Right atrium auricular region (tissue), 2 donors: ENCODE results near the gene LMOD1. TPM values are rescaled to one million over a fixed set of nuclear protein-coding genes. Genes with fewer than 3 reads are reported as not detected.

ENCODE experiments used
- DNase-seq: peaks from one replicate; pipeline ENCODE4 v3.0.0-alpha.2; 2019; ENCODE audit warnings: low spot score
- H3K27ac ChIP-seq, 2 donors: fragments of 200-600 bp; sonication (generic); 1 replicate in 1 of 2; 2 replicates in 1 of 2; pipeline ENCODE4 v1.5.1; 2016 to 2019
- H3K27me3 ChIP-seq, 2 donors: fragments of 200-600 bp; sonication (generic); one replicate each; pipeline versions ENCODE4 v1.5.1 to v1.6.0; 2017 to 2019
- H3K36me3 ChIP-seq: fragments of 200-600 bp; sonication (generic); one replicate; pipeline ENCODE4 v1.5.1; 2016
- H3K4me1 ChIP-seq, 2 donors: fragments of 200-600 bp; sonication (generic); one replicate each; pipeline versions ENCODE4 v1.5.1 to v1.6.0; 2017 to 2019
- H3K4me3 ChIP-seq, 2 donors: fragments of 200-600 bp; sonication (generic); 1 replicate in 1 of 2; 2 replicates in 1 of 2; pipeline ENCODE4 v1.5.1; 2017 to 2019; ENCODE audit warnings: mild to moderate bottlenecking in 1 of 2, moderate library complexity in 1 of 2
- H3K9me3 ChIP-seq, 2 donors: fragments of 200-600 bp; sonication (generic); one replicate each; pipeline ENCODE4 v1.5.1; 2019
- total RNA-seq, 2 donors: library from RNA; depleted of rRNA; stranded (reverse); fragments of >200 nt; gene quantifications; one replicate each; pipeline ENCODE4 v1.1.0, GENCODE V29; 2016
- TF ChIP-seq, protein P1 (sequence below), 2 donors: fragments of 200-600 bp; sonication (generic); IDR thresholded peaks; one replicate each; pipeline ENCODE4 v1.5.1; 2019; ENCODE audit warnings: antibody characterized with exemption in 2 of 2

LMOD1 gene
- total RNA-seq, 2 donors from 2014 or later = 31.4 to 42.2 TPM

DNA sequence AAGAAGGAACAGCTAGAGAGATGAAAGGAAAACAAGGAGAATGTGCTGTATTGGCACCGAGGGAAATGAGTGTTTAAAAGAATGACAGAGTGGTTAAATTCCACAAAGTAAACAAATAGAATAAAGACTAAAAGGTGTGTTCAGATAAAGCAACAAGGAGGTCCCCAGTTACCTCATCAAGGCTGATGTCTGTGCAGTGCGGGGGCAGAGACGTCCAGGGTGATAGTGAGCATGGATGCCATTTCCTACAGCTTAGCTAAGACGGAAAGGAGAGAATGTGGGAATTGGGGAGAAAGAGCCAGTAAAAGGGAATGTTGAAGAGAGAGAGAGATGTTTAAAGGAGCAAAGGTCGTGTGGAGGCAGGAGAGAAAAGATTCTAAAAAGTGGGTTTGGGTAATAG, 15.5 kb downstream of the LMOD1 start:
- H3K36me3 ChIP-seq = peaks cover 9% of the 10 kb centered on the region
- H3K27me3 ChIP-seq = no peaks in the 10 kb centered on the region
- H3K4me1 ChIP-seq = no peaks in the 10 kb centered on the region
- H3K4me3 ChIP-seq = no peak overlapping the region
- DNase-seq = no peak
- TF ChIP-seq, protein P1, sequence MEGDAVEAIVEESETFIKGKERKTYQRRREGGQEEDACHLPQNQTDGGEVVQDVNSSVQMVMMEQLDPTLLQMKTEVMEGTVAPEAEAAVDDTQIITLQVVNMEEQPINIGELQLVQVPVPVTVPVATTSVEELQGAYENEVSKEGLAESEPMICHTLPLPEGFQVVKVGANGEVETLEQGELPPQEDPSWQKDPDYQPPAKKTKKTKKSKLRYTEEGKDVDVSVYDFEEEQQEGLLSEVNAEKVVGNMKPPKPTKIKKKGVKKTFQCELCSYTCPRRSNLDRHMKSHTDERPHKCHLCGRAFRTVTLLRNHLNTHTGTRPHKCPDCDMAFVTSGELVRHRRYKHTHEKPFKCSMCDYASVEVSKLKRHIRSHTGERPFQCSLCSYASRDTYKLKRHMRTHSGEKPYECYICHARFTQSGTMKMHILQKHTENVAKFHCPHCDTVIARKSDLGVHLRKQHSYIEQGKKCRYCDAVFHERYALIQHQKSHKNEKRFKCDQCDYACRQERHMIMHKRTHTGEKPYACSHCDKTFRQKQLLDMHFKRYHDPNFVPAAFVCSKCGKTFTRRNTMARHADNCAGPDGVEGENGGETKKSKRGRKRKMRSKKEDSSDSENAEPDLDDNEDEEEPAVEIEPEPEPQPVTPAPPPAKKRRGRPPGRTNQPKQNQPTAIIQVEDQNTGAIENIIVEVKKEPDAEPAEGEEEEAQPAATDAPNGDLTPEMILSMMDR (IDR thresholded peaks at IDR 0.05) = no peak
- H3K27ac ChIP-seq = no peak overlapping the region
- no peaks in the 10 kb centered on the region for H3K9me3 ChIP-seq

DNA sequence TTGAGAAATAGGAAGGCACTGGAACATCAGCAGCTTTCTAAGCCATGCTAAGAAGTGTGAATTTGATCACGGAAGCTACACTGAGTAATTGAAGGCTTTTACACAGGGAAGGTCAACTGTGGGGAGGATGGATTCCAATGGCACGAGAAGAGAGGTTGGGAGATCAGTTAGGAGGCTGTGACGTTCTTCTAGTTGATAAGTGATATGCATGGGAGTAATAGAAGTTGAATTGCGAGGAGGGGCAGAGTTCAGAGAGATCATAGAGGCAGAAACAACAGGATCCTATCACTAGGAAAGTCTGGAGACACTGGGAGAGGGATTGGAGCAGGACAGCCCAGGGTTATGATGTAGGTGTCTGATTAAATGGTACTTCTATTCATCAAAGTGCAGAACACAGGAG, 16.2 kb downstream of the LMOD1 start:
- DNase-seq = no peak
- H3K27me3 ChIP-seq = no peaks in the 10 kb centered on the region
- no peak overlapping the region for H3K4me3 ChIP-seq
- TF ChIP-seq, protein P1 (IDR thresholded peaks at IDR 0.05) = no peak
- H3K36me3 ChIP-seq = peaks cover 9% of the 10 kb centered on the region
- H3K9me3 ChIP-seq = no peaks in the 10 kb centered on the region
- H3K27ac ChIP-seq = no peak overlapping the region
- no peaks in the 10 kb centered on the region for H3K4me1 ChIP-seq

GRCh38 chr1:201928266-201928665, 18.1 kb downstream of the LMOD1 start:
- Histone ChIP-seq H3K4me3 (no peak overlapping the region), H3K27ac (no peak overlapping the region), H3K9me3 (no peaks in the 10 kb centered on the region), H3K36me3 (peaks cover 9% of the 10 kb centered on the region), H3K4me1 (no peaks in the 10 kb centered on the region), H3K27me3 (no peaks in the 10 kb centered on the region)
- TF ChIP-seq, protein P1 (IDR thresholded peaks at IDR 0.05) = no peak
- no peak for DNase-seq

DNA sequence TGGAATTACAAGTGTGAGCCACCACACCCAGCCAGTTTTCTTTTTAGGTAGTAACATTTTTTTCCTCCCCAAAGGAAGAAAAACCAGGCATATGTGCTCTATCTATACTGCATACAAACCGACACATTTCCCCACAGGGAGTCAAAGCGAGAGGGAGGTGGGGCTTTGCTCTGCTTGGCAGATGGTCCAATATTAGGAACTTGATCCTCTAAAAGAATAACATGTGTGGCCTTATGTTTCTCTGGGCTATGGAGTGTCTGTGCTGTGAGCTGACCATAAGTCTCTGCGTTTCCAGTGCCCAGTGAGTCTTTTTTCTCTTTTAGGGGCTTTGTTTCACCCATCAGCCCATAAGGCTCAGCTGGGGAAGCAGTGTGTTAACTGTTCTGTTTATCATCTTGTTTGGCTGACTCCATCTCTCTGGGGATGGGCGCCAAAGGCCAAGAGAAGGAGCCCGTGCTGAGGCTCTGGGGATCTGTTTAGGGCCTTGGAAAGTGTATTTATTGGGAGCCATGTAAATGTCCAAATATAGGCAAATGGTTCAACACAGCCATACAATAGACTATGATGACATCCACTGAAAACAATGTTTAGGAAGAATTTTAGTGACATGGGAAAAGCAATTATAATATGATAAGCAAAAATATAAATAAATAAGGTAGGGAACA, 20.2 kb downstream of the LMOD1 start:
- H3K36me3 ChIP-seq = peaks cover 9% of the 10 kb centered on the region
- TF ChIP-seq, protein P1 (IDR thresholded peaks at IDR 0.05) = no peak
- peak overlapping the region in 1 of 2 donors; percentile 11 for H3K27ac ChIP-seq
- no peaks in the 10 kb centered on the region for H3K4me1 ChIP-seq
- no peaks in the 10 kb centered on the region for H3K9me3 ChIP-seq
- DNase-seq = no peak
- no peaks in the 10 kb centered on the region for H3K27me3 ChIP-seq
- H3K4me3 ChIP-seq = no peak overlapping the region

DNA sequence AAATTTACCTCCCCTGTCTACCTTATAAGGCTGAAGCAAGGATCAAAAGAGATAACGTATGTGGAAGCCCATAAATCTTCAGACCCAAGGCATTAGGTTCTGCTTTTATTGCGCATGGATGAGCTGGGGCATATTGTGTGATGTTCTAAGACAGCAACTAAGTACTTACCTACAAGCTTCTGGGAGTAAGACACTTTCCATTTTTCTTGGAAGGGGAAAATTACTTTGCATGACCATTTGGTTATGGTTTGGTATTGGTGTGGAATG, 21.1 kb downstream of the LMOD1 start:
- no peaks in the 10 kb centered on the region for H3K27me3 ChIP-seq
- peaks cover 0 to 1% of the 10 kb centered on the region in 2 donors for H3K4me1 ChIP-seq
- H3K36me3 ChIP-seq = no peaks in the 10 kb centered on the region
- H3K27ac ChIP-seq = no peak overlapping the region
- TF ChIP-seq, protein P1 (IDR thresholded peaks at IDR 0.05) = no peak
- no peak overlapping the region for H3K4me3 ChIP-seq
- H3K9me3 ChIP-seq = no peaks in the 10 kb centered on the region
- DNase-seq = no peak

DNA sequence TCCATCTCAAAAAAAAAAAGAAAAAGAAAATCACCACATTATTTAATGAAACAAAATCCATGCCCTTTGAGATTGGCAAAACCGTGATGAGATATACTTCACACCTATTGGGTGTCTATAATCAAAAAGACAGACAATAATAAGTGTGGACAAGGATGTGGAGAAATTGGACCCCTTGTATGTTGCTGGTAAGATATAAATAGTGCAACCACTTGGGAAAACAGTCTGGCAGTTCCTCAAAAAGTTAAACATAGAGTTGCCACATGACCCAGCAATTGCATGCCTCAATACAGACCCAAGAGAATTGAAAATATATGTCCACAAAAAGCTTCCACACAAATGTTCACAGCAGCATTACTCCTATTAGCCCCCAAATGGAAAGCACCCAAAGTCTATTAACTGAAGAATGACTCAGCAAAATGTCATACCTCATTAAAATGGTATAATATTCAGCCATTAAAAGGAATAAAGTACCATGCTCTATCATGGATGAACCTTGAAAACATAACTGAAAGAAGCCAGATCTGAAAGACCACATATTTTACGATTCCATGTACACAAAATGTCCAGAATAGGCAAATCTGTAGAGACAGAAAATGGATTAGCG, 24.3 kb downstream of the LMOD1 start:
- no peak for DNase-seq
- Histone ChIP-seq H3K9me3 (no peaks in the 10 kb centered on the region), H3K27ac (no peak overlapping the region), H3K4me3 (no peak overlapping the region), H3K27me3 (no peaks in the 10 kb centered on the region), H3K4me1 (peaks cover 0 to 31% of the 10 kb centered on the region in 2 donors), H3K36me3 (no peaks in the 10 kb centered on the region)
- TF ChIP-seq, protein P1 (IDR thresholded peaks at IDR 0.05) = no peak
